Measurements from ENCODE around the gene PUM1. TPM values are rescaled to one million over a fixed set of nuclear protein-coding genes. Genes with fewer than 3 reads are reported as not detected.
"Not testable (repeated sequence)": the region's sequence is repeated elsewhere in the genome, so short reads cannot be mapped to it uniquely, and the experiment has no call there.

Gene PUM1
- total and polyA plus RNA-seq, 12 donors, result 22.6 to 167 (median 91.5) TPM

DNA sequence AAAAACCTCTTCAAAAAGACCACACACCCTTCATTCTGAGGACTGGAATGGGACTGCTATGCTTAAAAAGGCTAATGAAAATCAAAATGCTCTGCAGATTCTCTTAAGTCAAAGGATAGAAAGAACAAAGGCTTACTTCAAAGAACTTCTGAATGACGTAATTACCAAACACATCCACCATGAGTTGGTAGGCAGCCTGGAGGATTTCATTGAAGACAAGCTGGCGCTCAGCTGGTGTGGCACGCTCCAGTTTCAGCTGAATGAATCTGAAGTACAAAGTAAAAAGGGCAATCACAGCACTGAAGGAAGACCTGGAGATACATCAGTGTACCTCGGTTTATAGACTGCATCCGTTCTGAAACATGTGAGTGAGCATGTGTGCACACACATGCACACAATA, 113.4 kb downstream of the PUM1 start:
- intact Hi-C loops (cut with DNase I), result no loop called here
- WGBS, 4 donors, result 80 to 90% (median 87%) methylated on average over 5 of the region's 5 CpGs
- peaks cover 0 to 70% of the 10 kb centered on the region in 2 donors for H3K36me3 ChIP-seq (replicated peaks in 1 of 2)
- no peak for TF ChIP-seq POLR2A (IDR thresholded peaks at IDR 0.05)
- TF ChIP-seq, protein P1, sequence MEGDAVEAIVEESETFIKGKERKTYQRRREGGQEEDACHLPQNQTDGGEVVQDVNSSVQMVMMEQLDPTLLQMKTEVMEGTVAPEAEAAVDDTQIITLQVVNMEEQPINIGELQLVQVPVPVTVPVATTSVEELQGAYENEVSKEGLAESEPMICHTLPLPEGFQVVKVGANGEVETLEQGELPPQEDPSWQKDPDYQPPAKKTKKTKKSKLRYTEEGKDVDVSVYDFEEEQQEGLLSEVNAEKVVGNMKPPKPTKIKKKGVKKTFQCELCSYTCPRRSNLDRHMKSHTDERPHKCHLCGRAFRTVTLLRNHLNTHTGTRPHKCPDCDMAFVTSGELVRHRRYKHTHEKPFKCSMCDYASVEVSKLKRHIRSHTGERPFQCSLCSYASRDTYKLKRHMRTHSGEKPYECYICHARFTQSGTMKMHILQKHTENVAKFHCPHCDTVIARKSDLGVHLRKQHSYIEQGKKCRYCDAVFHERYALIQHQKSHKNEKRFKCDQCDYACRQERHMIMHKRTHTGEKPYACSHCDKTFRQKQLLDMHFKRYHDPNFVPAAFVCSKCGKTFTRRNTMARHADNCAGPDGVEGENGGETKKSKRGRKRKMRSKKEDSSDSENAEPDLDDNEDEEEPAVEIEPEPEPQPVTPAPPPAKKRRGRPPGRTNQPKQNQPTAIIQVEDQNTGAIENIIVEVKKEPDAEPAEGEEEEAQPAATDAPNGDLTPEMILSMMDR (IDR thresholded peaks at IDR 0.05), result no peak
- DNase-seq, result no peak
- no peak overlapping the region for H3K4me3 ChIP-seq
- H3K9me3 ChIP-seq (replicated peaks in 1 of 3), result no peaks in the 10 kb centered on the region
- peaks cover 15 to 18% of the 10 kb centered on the region in 2 donors for H3K4me1 ChIP-seq (replicated peaks in 1 of 2)
- no peaks in the 10 kb centered on the region for H3K27me3 ChIP-seq
- no peak overlapping the region for H3K27ac ChIP-seq

DNA sequence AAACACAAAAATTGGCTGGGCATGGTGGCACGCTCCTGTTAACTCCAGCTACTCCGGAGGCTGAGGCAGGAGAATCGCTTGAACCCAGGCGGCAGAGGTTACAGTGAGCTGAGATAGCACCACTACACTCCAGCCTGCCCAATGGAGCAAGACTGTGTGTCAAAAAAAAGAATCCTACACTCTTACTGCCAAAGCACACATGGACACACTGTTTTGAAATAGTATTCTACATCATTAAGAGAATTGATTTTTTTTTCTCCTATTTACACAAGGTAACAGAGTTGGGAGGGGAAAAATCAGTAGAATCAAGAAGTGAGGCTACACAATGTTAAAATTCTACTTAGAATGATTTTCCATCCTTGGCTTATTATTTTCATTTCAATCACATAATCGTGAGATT, 114.8 kb downstream of the PUM1 start:
- WGBS, 4 donors, result 88 to 99% (median 97%) methylated on average over 4 to 5 of the region's 5 CpGs
- no peak for DNase-seq
- no peak overlapping the region for H3K4me3 ChIP-seq
- H3K27me3 ChIP-seq, result no peaks in the 10 kb centered on the region
- TF ChIP-seq, protein P1 (IDR thresholded peaks at IDR 0.05), result no peak
- no peak for TF ChIP-seq POLR2A (IDR thresholded peaks at IDR 0.05)
- H3K4me1 ChIP-seq (replicated peaks in 1 of 2), result peaks cover 5 to 7% of the 10 kb centered on the region in 2 donors
- intact Hi-C loops (cut with DNase I), result no loop called here
- H3K9me3 ChIP-seq (replicated peaks in 1 of 3), result no peaks in the 10 kb centered on the region
- H3K36me3 ChIP-seq (replicated peaks in 1 of 2), result peaks cover 0 to 77% of the 10 kb centered on the region in 2 donors
- H3K27ac ChIP-seq, result no peak overlapping the region

DNA sequence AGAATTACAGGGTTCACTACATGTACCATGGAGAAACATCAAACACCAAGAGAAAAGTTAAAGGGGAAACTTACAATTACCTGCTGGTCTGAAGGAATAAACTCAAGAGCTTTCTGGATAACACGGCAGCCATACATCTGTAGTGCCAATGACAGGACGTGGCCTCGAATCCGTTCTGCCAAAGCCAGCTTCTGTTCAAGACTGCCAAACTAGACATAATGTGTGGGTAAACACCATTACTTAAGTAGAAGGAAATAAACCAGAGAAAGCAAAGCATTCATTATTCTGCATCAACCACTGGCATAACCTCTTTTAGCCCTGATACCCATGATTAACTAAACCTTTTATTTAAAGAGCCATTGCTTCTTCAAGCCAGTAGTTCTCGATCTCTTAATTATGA, 115.5 kb downstream of the PUM1 start:
- Histone ChIP-seq H3K27me3 (no peaks in the 10 kb centered on the region), H3K27ac (no peak overlapping the region), H3K4me1 (replicated peaks in 1 of 2) (peaks cover 0 to under 1% of the 10 kb centered on the region in 2 donors), H3K36me3 (replicated peaks in 1 of 2) (peaks cover 0 to 83% of the 10 kb centered on the region in 2 donors), H3K4me3 (no peak overlapping the region), H3K9me3 (replicated peaks in 1 of 3) (no peaks in the 10 kb centered on the region)
- TF ChIP-seq POLR2A (IDR thresholded peaks at IDR 0.05), result no peak
- TF ChIP-seq, protein P1 (IDR thresholded peaks at IDR 0.05), result no peak
- no peak for DNase-seq
- WGBS, 4 donors, result 90 to 93% (median 93%) methylated on average over 5 of the region's 5 CpGs
- intact Hi-C loops (cut with DNase I), result no loop called here

DNA sequence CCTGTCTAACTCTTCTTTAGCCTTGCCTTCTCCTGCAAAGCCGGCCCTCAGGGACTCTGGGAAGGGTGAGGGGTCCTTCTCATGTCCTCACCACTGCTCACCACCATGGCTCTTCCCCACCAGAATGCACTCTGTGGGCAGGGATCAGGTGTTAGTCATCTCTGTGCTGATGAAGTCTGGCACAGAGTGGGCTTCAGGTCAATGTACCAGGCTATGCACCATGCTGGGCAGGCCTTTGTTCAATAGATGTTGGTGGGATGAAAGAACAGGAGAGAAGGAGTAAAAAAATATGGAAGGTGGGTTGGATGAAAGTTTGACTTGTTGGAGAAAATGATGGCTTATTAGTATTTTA, 116.1 kb downstream of the PUM1 start:
- 100% methylated on average over 1 of the region's 1 CpG; no CpG with 5 or more reads in 2 of the 4 donors for WGBS, 4 donors
- H3K36me3 ChIP-seq (replicated peaks in 1 of 2), result peaks cover 0 to 85% of the 10 kb centered on the region in 2 donors
- H3K4me1 ChIP-seq (replicated peaks in 1 of 2); H3K4me3 ChIP-seq; H3K27me3 ChIP-seq; H3K27ac ChIP-seq; intact Hi-C loops (cut with DNase I); H3K9me3 ChIP-seq (replicated peaks in 1 of 3); DNase-seq: not testable (repeated sequence)

DNA sequence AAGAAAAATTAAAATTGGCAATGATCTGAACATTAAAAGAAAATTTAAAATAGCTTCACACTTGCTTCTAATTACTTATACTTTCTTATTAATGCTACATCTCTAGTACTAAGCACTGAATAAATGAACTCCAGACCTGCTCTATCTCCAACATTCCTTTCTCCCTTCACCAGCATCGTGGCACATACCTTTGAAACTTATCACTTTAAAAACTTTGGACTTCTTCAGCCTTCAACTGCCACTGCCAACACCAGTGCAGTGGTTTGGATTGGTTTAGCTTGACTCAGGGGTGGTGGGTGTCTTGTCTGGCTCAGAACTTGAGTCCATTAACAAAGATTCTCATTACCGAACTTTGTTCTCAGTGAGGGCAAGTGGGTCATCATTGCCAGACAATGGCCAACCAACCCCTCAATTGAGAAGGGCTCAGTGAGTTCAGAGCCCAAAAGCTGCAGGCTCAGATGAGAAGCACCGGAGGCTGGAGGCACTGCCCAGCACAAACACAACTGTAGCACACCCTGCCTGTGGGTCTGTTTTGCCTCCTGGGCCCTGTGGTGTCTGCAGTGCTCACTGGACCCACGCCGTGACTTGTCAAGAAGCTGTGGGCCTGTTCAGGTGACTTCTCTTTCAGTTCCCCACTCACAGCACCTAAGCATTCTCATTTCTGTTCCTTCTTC, 116.6 kb downstream of the PUM1 start:
- H3K27ac ChIP-seq; H3K4me1 ChIP-seq (replicated peaks in 1 of 2); H3K9me3 ChIP-seq (replicated peaks in 1 of 3); intact Hi-C loops (cut with DNase I); H3K4me3 ChIP-seq; DNase-seq; H3K27me3 ChIP-seq: not testable (repeated sequence)
- peaks cover 0 to 80% of the 10 kb centered on the region in 2 donors for H3K36me3 ChIP-seq (replicated peaks in 1 of 2)
- WGBS, 4 donors, result 86 to 94% (median 87%) methylated on average over 1 of the region's 5 CpGs

Measured in adrenal gland (tissue), 12 donors.